Superior temporal gyrus (tissue), 1 donor: ENCODE measurements around the gene HOXB2.

Source experiments
- DNase-seq: peaks from one replicate; pipeline ENCODE4 v3.0.0-alpha.2; 2016; ENCODE audit errors: extremely low spot score

The HOXB2 gene

DNA sequence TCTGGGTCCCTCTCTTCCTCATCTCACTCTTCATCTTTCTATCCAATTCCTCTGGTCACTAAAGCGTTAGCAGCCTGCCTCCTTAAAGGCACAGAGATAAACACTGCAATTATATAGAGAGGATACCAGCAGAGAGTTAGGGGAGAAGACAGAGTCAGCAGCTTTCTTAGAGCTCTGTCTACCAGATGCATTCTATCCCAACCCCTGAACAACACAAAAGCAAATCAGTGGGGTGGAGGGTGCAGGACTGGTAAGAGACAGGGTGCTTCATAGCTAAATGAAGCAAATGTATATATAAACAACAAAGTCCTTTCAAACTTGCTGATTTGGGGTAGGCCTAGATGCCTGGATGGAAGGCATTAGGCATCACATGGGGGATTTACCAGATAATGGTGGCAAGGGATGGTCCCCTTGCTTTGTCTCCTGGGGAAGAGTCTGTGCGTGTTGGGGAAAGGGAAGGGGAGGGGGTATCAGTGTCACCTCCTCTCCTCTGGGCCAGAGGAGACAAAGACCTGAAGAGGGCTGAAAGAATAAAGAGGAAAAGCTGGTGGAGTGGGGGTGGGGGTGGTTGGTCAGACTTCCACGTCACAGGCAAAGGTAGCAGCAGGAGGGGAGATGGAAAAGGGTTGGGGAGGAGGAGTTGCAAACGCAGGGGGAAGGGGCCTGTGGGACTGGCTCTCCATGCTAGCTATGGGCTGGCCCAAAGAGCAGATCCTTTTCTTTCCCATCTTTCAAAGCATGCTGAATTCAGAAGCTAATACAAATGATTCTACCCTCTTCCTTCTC lies 21.2 kb upstream of the HOXB2 start:
- DNase-seq: no peak

DNA sequence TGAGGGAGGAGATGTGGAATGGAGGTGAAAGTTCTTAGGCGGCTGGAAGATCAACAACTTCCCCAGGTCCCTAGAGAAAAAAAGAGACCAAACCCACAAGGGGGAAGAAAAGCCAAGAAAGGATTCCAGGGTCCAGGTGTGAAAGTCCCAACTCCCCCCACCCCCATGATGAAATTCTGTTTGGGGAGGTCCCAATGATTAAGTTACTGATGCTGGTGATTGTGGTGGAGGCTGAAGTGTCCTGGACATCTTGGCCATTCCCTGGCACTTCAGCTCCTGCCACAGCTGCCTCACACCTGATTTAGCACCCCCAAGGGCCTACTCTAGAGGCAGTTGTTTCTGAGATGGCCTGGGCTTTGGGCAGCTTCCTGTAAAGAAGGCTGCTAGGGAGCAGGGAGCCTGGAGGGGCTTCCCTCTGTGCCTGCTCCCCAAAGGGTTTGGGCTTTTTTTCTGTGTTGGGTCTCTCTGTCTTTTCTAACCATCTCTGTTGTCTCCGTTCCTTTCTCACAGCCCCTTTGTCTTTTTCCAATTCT lies 20.2 kb upstream of the HOXB2 start:
- DNase-seq: no peak

DNA sequence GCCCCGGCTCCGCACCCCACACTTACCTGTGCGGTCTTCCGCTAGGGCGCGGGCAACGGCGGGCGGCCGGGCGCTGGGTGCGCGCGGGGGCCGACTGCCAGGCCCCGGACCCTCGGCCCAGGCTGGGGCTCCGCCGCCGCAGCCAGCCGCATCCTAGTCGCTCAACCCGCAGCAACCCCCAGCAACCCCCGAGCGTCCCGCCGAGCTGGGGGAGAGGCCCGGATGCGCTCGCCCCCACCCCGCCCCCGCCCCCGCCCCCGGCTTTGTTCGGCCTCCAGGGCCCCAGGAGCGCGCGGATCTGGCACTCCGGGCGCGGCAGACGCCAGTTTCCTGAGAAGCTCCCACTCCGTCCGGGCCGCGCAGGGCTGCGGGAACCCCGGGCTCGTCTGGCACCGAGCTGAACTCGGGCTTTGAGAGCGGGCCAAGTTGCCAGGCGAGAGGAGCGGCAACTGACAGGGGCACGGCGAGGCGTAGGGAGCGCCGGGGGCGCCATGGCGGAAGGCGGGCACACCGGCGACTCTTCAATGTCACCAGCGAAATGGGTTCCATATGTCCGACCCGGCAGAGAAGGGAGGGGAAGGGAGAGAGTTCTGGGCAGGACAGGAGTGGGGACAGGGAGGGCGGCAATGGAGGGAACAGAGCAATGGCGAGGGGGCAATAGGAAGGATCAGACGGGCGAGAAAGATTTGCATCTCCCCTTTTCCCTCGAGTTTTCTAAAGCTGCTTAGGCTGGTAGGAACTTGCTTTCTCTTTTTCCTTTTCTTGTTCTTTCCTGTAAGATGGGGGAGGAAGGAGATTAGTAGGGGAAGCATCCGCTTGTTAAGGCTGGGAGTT lies 19.5 kb upstream of the HOXB2 start:
- DNase-seq: no peak

DNA sequence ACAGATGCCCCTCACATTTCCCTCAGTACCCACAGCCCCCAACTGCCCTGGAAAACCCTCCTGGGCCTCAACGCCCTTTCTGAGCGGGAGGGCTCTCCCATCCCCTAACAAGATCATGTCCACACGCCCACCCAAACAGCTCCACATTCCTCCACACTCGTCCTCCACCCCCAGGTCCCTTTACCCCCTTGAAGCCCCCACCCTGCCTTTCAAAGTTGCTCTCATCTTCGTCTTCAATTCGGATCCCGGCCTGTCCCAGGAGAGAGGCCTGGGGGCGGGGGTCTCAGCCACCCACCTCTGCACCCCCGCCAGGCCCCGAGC lies 18.9 kb upstream of the HOXB2 start:
- no peak for DNase-seq

DNA sequence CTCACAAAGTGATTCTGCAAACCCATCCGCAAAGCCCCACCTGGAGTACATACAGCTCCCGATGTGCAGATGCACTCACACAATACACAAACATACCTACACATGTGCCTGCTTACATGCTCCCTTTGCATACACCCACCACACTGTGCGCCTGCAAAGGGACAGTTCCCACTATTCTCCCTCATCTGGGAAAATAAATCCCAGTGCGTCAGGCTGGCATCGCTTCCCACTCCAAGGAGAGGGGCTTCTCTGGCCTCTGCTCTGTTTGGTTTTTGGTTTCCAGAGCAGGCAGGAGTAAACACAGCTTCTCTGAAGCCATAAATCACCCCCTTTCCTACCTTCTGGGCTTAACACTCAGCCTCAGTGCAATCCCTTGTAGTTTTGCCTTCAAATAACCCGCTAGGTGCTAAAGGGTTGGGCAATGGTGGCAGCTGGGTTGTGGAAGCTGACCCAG lies 18.5 kb upstream of the HOXB2 start:
- DNase-seq: no peak

DNA sequence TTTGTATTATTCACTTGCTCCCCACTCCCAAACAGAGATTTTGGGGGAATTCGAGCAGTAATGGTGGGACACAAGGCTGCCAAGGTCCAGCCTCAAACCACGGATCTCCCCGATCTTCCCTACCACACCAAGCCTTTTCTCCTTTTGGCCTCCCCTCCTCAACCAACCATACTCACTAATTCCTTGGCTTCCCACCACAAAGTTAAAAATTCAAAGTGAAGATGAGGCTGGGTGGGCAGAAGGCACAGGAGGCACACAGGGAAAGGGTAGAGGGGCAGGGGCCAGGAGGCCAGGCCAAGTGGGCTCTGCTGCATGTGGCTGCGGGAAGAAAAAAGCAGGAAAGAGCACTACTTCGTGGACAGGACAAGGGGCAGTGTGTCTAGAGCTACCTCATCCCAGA lies 18.0 kb upstream of the HOXB2 start:
- no peak for DNase-seq

DNA sequence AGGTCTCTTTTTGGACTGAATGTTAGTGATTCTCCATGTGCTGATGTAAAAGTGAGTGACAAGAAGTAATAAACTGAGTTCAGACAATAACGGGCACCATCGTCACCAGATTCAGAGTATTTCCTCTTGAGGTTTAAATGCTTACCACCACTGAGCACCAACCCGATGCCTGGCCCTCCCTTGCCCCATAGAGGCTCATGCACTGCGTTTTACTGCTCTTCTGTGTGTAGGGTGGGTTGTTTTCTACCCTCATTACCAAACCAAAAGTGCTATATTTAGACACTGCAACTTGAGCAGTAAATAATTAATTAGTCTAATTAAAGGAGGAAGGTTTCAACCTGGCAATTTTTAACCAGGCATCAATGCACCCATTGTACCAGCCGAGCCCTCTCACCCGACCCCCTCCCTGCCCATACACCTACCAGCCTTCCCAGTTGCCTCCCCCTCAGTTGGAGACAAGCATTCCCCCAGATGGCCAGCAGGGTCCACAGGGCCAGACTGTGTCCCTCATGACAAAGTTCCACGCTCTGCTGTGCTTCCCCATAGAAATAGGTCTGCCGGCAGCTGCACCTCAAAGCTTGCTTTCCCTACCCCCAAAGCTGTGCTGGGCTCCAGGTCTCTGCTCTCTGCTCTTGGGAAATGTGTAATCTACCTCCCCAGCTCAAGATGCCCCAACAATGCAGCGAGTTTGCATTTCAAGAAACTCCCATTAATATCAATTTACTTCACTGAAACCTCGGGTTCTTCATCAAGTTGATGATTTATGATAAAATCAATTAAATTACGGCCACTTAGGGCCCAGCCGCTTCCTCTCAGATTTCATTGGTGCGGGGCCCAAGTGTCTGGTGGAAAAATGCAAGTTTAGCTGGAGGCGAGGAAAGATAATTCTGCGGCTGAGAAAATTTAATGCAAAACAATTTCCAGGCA lies 17.2 kb upstream of the HOXB2 start:
- DNase-seq: no peak

DNA sequence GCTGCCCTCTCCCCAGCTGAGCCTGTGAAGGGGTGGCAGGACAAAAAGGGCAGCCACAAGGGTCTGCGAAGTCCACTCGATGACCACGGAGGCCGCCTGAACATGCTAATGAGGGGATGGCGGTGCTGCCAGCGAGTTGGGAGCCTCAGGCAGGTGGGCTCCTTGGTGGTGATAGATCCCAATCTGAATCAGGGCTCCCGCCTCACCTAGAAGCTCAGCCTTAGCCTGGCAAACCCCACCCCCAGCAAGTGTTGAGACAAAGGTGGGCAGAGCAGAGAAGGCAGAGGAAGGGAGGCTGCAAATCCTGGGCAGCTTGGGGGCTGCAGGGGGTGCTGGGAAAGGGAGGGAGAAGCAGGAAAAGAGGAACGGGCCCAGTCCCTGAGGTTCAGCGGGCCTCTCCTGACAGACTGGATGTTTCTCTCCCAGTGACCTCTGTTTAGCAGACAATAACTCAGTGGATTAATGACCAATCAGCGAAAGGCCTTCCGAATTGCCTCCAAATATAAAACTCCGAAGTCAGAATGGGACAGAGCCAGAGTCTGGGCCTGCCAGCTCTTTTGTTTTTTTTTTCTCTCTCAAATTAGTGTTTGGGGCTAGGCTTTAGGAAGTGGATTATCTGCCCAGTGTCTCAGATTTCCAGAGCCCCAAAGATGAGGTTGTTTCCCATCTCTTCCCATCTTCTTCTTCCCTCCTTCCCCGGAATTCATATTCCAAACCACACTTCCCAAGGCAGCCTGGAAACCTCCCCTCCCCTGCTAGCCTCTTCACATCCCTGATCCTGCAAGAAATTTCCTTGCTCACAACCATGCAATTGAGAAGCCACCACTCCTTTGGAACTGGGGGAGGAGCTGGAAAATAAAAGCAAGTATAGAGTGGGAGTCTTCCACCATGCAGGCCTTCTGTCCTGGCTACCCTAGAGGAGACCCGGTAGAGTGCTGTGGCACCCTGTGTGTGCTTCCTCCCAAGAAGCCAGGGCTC lies 15.2 kb upstream of the HOXB2 start:
- DNase-seq: no peak

DNA sequence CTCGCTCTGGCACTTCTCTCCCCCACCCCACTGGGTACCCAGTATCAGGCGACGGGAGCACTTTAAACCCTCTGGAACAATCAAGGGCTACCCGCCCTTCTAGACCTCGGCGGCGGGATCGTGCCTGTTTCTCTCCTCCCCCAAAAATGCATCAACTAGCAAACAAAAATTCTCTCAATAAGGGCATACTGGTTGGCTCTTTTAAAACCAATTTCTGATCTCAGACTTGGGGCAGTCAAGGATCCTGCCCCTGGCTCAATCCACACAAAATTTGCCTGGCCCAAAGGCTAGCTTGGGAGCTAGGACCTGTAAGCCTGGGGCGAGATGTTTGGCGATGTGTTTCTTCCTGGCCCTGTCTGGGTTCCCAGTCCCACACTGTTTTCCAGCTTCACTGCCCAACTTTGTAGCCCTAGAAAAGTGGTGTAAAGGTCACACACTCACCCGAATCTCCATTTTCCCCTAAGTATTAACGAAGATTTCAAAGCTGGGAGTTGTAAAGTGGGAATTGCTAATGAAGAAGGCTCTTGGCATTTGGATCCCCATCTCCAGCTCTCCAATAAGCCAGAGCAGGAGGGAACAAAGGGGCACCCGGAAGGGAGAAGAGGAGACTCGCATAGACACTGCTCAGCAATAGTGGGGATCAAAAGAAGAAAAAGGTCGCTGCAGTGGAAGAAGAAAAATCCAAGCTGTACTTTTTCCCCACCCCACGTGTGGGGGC lies 14.4 kb upstream of the HOXB2 start:
- no peak for DNase-seq

DNA sequence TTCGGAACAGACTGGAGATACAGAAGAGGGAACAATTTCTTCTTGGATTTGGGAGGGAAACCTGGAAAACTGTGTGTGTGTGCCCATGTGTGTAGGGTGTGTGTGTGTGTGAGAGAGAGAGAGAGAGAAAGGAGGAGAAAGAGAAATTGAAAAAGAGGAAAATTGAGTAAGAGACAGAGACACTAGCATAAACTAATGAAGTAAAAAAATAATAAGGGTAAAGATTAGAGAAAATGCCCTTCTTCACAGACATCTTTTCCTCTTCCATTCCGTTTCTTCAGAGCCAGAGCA lies 13.9 kb upstream of the HOXB2 start:
- no peak for DNase-seq

DNA sequence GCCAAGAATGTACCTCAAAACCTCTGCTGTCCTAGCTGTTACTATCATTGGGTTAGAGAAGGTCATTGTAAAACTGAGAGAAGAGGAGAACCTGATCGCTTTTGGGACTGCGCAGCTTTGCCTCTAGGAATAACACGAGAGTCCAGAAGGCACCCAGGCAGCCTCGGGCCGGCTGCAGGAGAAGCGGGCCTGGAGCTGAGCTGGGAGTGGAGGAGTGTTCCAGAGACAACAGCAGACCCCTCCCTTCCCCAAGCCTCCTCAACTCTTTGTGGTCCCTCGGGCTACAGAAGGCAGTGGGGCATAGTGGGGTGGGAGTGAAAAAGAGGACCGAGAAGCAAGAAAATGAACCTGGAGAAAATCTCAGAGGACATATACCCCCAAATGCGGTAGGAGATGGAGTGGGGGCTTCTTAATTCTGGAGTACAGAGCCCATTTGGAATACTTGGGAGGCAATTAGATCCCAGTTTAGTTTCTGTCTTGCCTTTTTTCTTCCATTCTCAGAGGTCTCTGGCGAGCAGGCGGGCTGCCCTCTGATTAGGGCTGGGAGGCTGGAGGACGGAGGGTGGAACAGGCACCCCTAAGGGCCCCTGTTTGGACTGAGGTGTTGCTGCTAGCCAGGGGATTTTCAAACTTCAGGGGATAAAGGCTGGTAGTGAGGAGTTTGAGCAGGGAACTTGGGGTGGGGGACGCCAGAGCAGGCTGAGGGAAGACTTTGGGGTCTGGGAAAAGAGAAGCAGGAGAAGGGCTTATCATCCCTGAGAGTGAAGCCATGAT lies 13.3 kb upstream of the HOXB2 start:
- no peak for DNase-seq

DNA sequence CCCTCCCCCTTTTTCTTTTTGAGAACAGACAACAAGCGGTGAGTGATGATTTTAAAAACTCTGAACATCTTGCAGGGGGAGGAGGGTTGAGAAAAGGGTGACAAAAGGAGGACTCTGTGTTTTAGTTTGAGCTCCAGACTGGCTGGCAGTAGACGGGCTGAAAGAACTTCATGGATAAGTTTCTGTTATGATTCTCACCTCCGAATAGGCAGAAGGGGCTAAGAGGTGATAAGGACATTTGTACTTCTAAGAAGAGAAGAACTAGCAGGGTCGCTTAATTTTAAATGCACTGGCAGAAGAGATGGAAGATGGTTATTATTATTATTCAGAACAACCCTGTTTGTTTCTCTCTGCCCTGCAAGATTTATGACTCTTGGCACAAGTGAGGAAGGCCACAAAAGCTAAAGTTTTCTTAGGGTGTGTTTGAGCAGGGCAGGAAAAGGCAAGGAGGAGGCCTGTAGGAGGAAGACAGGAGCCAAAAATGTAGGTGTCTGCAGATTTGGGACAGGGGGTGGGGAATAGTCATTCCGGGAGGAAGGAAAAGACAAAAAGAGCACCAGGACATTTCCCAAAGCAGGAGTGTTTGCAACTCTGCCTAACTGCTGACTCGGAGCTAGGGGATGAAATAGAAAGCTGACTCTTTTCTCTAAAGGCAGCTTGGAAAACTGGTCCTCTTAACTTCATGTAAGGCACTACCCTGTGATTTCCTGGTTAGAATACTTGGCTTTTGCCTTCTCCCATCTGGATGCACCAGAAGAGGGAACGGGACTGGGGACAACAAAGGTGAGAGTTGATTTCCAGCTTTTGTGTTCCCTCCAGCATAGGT lies 11.9 kb upstream of the HOXB2 start:
- DNase-seq: no peak

DNA sequence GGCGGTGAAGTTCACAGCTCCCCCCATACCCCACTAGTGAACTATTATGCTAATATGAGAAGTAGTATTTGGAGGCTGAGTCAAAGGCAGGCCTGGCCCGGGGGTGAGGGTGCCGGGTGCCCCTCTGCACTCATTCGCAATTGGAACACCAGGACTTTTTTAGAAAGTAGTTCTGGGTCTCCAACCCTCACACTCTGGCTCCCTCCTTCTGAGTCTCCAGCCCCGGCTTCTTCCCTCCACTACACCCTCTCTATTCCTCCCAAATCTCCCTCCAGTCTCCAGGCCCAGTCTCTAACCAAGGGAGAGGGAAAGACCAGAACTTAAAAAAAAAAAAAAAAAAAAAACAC lies 11.3 kb upstream of the HOXB2 start:
- DNase-seq: no peak

DNA sequence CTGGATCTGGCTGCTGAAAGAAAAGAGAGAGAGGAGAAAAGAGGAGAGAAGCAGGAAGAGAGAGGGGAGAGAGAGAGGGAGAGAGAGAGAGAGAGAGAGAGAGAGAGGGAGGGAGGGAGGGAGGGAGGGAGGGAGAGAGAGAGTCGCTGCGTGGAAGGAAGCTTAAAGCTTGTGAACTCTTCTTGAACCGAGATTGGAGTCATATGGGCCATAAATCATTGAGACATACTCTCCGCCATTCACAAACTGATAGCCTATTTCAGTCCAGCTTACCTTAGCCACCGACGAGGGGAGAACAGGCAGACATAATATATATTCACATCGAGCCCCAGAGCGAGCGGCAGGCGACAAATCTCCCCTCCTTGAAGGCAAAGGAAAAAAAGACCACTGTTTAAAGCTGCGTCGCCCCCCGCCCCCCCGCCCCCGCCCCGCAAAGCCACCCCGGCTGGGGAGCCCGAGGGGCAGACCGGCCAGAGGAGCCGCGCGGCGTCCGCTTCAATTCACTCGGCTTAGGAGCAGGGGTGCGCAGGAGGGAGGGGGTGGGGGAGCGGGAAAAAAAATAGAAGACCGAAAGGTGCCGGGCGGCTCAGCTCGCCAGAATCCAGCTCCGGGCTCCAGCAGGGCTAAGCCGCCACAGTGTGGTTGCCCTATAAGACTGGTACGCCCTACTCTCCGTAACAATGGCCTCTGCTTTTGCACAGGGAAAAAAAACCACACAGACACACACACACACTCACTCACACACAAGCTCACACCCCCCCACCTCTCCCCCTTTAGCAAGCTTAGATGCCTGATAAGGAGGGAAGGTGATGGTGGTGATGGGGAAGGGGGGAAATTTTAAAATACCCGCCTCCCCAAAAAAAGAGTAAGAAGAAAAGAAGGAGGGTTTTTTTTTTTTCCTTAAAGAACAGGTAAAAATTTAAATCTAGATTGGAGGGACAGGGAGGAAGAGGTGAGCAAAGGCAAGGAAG lies 10.6 kb upstream of the HOXB2 start:
- DNase-seq: no peak

DNA sequence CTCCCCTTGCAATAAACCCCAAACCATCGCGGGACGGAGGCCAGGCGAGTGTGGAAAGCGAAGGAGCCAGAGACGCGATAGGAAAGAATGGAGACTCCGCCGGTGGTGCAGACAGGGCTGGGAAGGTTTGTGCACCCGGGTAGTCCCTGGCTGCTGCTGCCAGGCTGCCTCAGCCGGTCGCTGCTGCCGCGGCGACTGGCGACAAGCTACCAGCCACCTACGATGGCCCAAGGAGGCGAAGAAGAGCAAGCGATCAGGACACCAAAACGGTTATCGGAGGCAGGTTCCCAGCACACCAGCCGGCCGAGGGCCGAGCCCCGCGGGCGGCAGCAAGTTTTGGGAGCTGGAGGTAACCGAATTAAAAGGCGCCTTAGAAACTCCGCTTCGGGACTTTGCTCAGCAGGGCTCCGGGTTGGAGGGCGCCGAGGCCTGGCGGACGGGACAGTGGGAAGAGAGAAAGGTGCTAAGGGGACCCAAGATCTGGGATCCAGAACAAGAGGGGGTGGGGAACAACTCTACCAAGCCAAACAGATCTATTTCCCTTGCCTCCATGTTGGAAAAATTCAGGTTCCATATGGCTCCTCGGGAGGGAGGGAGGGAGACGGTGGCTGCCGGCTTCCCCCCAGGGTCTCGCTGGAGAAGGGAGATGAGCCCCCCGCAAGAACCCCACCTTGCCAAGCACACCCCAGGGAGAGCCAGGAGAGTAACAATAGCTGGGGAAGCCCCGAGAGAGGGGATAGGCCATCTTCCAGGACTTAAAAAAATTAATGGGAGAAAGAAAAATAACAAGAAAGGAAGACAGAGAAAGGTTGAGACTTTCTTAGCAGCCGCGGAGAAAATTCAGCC lies 9.7 kb upstream of the HOXB2 start:
- no peak for DNase-seq

DNA sequence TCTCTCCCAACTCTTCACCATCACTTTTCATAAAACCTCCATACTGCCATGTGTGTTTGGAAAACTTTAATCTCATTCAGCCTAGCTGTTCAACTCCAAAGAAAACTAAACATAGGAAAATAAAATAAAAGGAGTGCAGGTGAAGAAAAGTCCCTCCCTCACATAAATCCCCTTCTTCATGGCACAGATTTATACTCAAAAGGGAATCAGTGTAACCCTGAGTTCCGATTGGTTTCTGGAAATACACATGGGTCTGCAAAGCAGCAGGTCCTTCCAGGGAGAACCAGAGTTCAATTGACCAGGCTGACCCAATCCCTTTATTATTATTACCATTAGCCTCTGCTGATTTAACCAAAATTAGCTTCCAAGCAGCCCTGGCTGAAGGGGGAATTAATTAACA lies 8.9 kb upstream of the HOXB2 start:
- no peak for DNase-seq

DNA sequence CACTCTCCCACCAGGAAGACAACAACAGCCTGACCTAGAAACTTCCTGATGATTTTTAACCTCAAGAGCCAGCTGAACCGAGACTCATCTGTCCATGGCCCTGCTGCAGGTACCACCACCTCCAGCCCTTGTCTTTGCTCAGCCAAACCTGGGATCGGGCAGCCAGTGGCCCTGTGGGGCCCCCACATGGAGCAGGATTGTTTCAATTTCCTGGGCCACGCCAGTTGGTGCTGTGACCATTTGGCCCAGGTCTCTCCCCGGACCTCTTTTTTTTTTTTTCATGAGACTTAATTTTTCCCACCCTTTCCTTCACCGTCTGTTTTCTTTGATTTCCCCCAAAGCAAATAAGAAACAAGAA lies 8.3 kb upstream of the HOXB2 start:
- no peak for DNase-seq
